ENCODE measurements around the gene TNKS1BP1.

Gene TNKS1BP1

GRCh38 chr11:57303280-57303989, 21.3 kb downstream of the TNKS1BP1 start:
- no peak for TF ChIP-seq REST (IDR thresholded peaks at IDR 0.05; ENCODE audit: insufficient read depth in 1 of 2, low read depth in 2 of 2, low read length in 2 of 2)
- no peak for TF ChIP-seq POLR2AphosphoS5 (IDR thresholded peaks at IDR 0.05; ENCODE audit: low read depth, low read length)
- TF ChIP-seq SIN3A (IDR thresholded peaks at IDR 0.05; ENCODE audit: borderline replicate concordance, insufficient read depth, low read length) = no peak
- no peak for TF ChIP-seq TAF1 (IDR thresholded peaks at IDR 0.05; ENCODE audit: borderline replicate concordance, insufficient read depth, low read length)
- no peak for TF ChIP-seq FOXP2 (optimal IDR thresholded peaks at IDR 0.05; ENCODE audit: borderline replicate concordance, extremely low read depth, extremely low read length, insufficient read depth)

- TF ChIP-seq SIN3A (IDR thresholded peaks at IDR 0.05; ENCODE audit: borderline replicate concordance, insufficient read depth, low read length) = no peak
- no peak for TF ChIP-seq REST (IDR thresholded peaks at IDR 0.05; ENCODE audit: insufficient read depth in 1 of 2, low read depth in 2 of 2, low read length in 2 of 2)
- TF ChIP-seq TAF1 (IDR thresholded peaks at IDR 0.05; ENCODE audit: borderline replicate concordance, insufficient read depth, low read length) = no peak
- TF ChIP-seq FOXP2 (optimal IDR thresholded peaks at IDR 0.05; ENCODE audit: borderline replicate concordance, extremely low read depth, extremely low read length, insufficient read depth) = no peak
- no peak for TF ChIP-seq POLR2AphosphoS5 (IDR thresholded peaks at IDR 0.05; ENCODE audit: low read depth, low read length)
These were observed 22.3 kb downstream of the TNKS1BP1 start for GRCh38 chr11:57302489-57302888.

- no peak for TF ChIP-seq TAF1 (IDR thresholded peaks at IDR 0.05; ENCODE audit: borderline replicate concordance, insufficient read depth, low read length)
- no peak for TF ChIP-seq FOXP2 (optimal IDR thresholded peaks at IDR 0.05; ENCODE audit: borderline replicate concordance, extremely low read depth, extremely low read length, insufficient read depth)
- TF ChIP-seq SIN3A (IDR thresholded peaks at IDR 0.05; ENCODE audit: borderline replicate concordance, insufficient read depth, low read length) = no peak
These were observed 22.9 kb downstream of the TNKS1BP1 start for GRCh38 chr11:57301711-57302423.

- no peak for TF ChIP-seq SIN3A (IDR thresholded peaks at IDR 0.05; ENCODE audit: borderline replicate concordance, insufficient read depth, low read length)
- TF ChIP-seq TAF1 (IDR thresholded peaks at IDR 0.05; ENCODE audit: borderline replicate concordance, insufficient read depth, low read length) = no peak
- no peak for TF ChIP-seq FOXP2 (optimal IDR thresholded peaks at IDR 0.05; ENCODE audit: borderline replicate concordance, extremely low read depth, extremely low read length, insufficient read depth)
- no peak for TF ChIP-seq REST (IDR thresholded peaks at IDR 0.05; ENCODE audit: insufficient read depth in 1 of 2, low read depth in 2 of 2, low read length in 2 of 2)
- TF ChIP-seq POLR2AphosphoS5 (IDR thresholded peaks at IDR 0.05; ENCODE audit: low read depth, low read length) = no peak
These were observed 24.0 kb downstream of the TNKS1BP1 start for GRCh38 chr11:57300785-57301184.

GRCh38 chr11:57299150-57299737, 25.5 kb downstream of the TNKS1BP1 start:
- TF ChIP-seq TAF1 (IDR thresholded peaks at IDR 0.05; ENCODE audit: borderline replicate concordance, insufficient read depth, low read length) (no peak), REST (IDR thresholded peaks at IDR 0.05; ENCODE audit: insufficient read depth in 1 of 2, low read depth in 2 of 2, low read length in 2 of 2) (no peak), POLR2AphosphoS5 (IDR thresholded peaks at IDR 0.05; ENCODE audit: low read depth, low read length) (no peak), FOXP2 (optimal IDR thresholded peaks at IDR 0.05; ENCODE audit: borderline replicate concordance, extremely low read depth, extremely low read length, insufficient read depth) (no peak), SIN3A (IDR thresholded peaks at IDR 0.05; ENCODE audit: borderline replicate concordance, insufficient read depth, low read length) (no peak)
